Esophagus squamous epithelium (tissue), 4 donors: ENCODE results near the gene DENND5B.

Experiments used
- POLR2A ChIP-seq, 4 donors: fragments of 450-650 bp; IDR thresholded peaks; one replicate each; pipeline ENCODE4 v1.6.1; 2017; ENCODE audit warnings: antibody characterized with exemption in 4 of 4, mild to moderate bottlenecking in 4 of 4, moderate library complexity in 3 of 4
- TF ChIP-seq, protein P1 (sequence below), 6 experiments: fragments of 450-650 bp in 4 of 6; fragments of 200-600 bp in 2 of 6; sonication (generic) in 2 of 6; IDR thresholded peaks; one replicate each; pipeline ENCODE4 v1.5.1; 2016 to 2019; ENCODE audit warnings: antibody characterized with exemption in 6 of 6, mild to moderate bottlenecking in 4 of 6, moderate library complexity in 4 of 6

DNA sequence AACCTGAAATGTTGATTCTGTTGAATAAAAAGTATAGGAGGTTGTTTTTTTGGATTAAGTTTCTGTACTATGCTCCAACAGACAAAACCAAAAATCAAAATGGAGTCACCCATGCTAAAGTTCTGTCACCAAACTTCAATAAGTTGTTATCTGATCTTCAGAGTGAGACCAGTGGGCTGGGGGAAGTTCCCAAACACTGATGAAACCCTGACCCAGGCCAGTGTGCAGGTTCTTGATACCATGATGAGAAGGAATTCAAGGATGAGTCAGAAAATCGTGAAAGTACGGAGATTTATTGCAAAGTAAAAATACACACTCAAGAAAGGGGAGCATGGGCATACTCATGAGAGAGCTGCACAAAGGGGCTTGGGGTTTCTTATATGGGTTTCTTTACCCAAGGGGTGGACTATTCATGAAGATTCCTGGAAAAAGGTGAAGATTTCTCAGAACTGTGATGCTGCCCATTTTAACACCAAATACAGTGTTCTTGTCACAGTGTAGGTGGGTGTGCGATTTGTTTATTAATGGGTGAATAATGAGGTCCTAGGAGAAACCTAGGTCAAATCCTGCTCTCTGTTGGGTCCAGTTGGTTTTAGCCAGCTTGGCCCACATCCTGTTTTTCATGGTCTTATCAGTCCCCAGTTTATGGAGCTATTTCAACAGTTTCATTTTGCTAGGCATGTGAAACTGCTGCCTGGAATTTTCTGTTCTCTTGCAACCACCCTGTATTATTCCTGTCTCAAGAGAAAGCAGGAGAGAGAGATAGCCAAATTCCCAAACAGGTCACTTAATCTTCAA lies 27.5 kb upstream of the DENND5B start:
- TF ChIP-seq, protein P1, sequence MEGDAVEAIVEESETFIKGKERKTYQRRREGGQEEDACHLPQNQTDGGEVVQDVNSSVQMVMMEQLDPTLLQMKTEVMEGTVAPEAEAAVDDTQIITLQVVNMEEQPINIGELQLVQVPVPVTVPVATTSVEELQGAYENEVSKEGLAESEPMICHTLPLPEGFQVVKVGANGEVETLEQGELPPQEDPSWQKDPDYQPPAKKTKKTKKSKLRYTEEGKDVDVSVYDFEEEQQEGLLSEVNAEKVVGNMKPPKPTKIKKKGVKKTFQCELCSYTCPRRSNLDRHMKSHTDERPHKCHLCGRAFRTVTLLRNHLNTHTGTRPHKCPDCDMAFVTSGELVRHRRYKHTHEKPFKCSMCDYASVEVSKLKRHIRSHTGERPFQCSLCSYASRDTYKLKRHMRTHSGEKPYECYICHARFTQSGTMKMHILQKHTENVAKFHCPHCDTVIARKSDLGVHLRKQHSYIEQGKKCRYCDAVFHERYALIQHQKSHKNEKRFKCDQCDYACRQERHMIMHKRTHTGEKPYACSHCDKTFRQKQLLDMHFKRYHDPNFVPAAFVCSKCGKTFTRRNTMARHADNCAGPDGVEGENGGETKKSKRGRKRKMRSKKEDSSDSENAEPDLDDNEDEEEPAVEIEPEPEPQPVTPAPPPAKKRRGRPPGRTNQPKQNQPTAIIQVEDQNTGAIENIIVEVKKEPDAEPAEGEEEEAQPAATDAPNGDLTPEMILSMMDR (IDR thresholded peaks at IDR 0.05): no peak
- TF ChIP-seq POLR2A (IDR thresholded peaks at IDR 0.05): no peak
